ENCODE measurements around the gene RAB24.

RAB24 gene

GRCh38 chr5:177332896-177333260 lies 29.4 kb upstream of the RAB24 start:
- DNase-seq = no peak

- no peak for DNase-seq
Observed at GRCh38 chr5:177332031-177332895, 28.7 kb upstream of the RAB24 start.

- no peak for DNase-seq
Observed at GRCh38 chr5:177330991-177331842, 27.7 kb upstream of the RAB24 start.

- DNase-seq = no peak
Observed at GRCh38 chr5:177329883-177330282, 26.4 kb upstream of the RAB24 start.

GRCh38 chr5:177328545-177329231 lies 25.2 kb upstream of the RAB24 start:
- no peak for DNase-seq

GRCh38 chr5:177327539-177328522 lies 24.3 kb upstream of the RAB24 start:
- DNase-seq = no peak

GRCh38 chr5:177325868-177326381 lies 22.4 kb upstream of the RAB24 start:
- no peak for DNase-seq

GRCh38 chr5:177320879-177321278 lies 17.4 kb upstream of the RAB24 start:
- no peak for DNase-seq

GRCh38 chr5:177319913-177320588 lies 16.5 kb upstream of the RAB24 start:
- DNase-seq = no peak

- peak; percentile 70 to 75 for DNase-seq
Observed at GRCh38 chr5:177317959-177318377, 14.4 kb upstream of the RAB24 start.

- DNase-seq = no peak
Observed at GRCh38 chr5:177316005-177316404, 12.5 kb upstream of the RAB24 start.

- no peak for DNase-seq
Observed at GRCh38 chr5:177315411-177315810, 11.9 kb upstream of the RAB24 start.

- no peak for DNase-seq
Observed at GRCh38 chr5:177314376-177315342, 11.1 kb upstream of the RAB24 start.

GRCh38 chr5:177313561-177314259 lies 10.2 kb upstream of the RAB24 start:
- no peak for DNase-seq

- DNase-seq = no peak
Observed at GRCh38 chr5:177312649-177313181, 9.2 kb upstream of the RAB24 start.

GRCh38 chr5:177311723-177312648 lies 8.5 kb upstream of the RAB24 start, which contains the start of gene MXD3:
MXD3 (minus strand) TSS chr5:177311898; CDS start chr5:177311830, 68 bp downstream.
- DNase-seq = peak; percentile 95 to 97

- DNase-seq = no peak
Observed at GRCh38 chr5:177311392-177311722, 7.8 kb upstream of the RAB24 start.

Data from activated CD4-positive, alpha-beta T cell treated with anti-CD3 and anti-CD28 coated beads for 4 hours (primary cell).